Measurements from ENCODE around the gene RAB24. TPM values are rescaled to one million over a fixed set of nuclear protein-coding genes. Genes with fewer than 3 reads are reported as not detected.
"Not testable (repeated sequence)": the region's sequence is repeated elsewhere in the genome, so short reads cannot be mapped to it uniquely, and the experiment has no call there.

Gene RAB24
- total RNA-seq, 1 experiment from 2014 or later = 37.2 TPM

GRCh38 chr5:177261510-177261909, 42.0 kb downstream of the RAB24 start:
- BruUV-seq (replicated peaks) = no TSS peak
- ChIA-PET CTCF (no interaction called here), POLR2A (interaction anchor here (0.6 kb wide), 1 partner anchor 31 kb away, joined by 6 read pairs; no protein-coding TSS in a partner anchor)
- ATAC-seq (no peak), DNase-seq (ENCODE audit: low read depth, low spot score) (no peak)
- Histone ChIP-seq H3K4me3 (ENCODE audit: low read depth in 2 of 2, low read length in 2 of 2) (no peak overlapping the region), H3K4me1 (ENCODE audit: control insufficient read depth, insufficient read depth, low read length) (no peaks in the 10 kb centered on the region), H3K9me3 (ENCODE audit: control insufficient read depth, insufficient read depth, low read depth, low read length) (no peaks in the 10 kb centered on the region), H3K27me3 (ENCODE audit: control insufficient read depth, insufficient read depth, low read length) (no peaks in the 10 kb centered on the region), H3K27ac (ENCODE audit: low read length) (no peak overlapping the region), H3K36me3 (ENCODE audit: control insufficient read depth, insufficient read depth, low read length) (peaks cover 6% of the 10 kb centered on the region)
- TF ChIP-seq CTCF (IDR thresholded peaks at IDR 0.05) (no peak), POLR2AphosphoS5 (IDR thresholded peaks at IDR 0.05; ENCODE audit: low read depth, low read length) (no peak), SIN3A (IDR thresholded peaks at IDR 0.05; ENCODE audit: borderline replicate concordance, insufficient read depth, low read depth, low read length) (no peak), REST (IDR thresholded peaks at IDR 0.05; ENCODE audit: insufficient read depth in 1 of 2, low read depth in 2 of 2, low read length in 1 of 2) (no peak), TCF7L2 (IDR thresholded peaks at IDR 0.05; ENCODE audit: low read depth, low read length) (no peak)
- intact Hi-C loops (cut with micrococcal nuclease; ENCODE audit: unreplicated experiment) = no loop called here
- in situ Hi-C loops (cut with HindIII; ENCODE audit: low pct_unique_long_range_greater_than_20kb, low sequenced_read_pairs) = no loop called here

- ChIA-PET POLR2A (interaction anchor here (0.6 kb wide), 1 partner anchor 30 kb away, joined by 6 read pairs; no protein-coding TSS in a partner anchor), CTCF (no interaction called here)
- H3K27ac ChIP-seq (ENCODE audit: low read length) = no peak overlapping the region
- in situ Hi-C loops (cut with HindIII; ENCODE audit: low pct_unique_long_range_greater_than_20kb, low sequenced_read_pairs) (no loop called here), intact Hi-C loops (cut with micrococcal nuclease; ENCODE audit: unreplicated experiment) (no loop called here)
- H3K4me1 ChIP-seq (ENCODE audit: control insufficient read depth, insufficient read depth, low read length) = no peaks in the 10 kb centered on the region
- H3K9me3 ChIP-seq (ENCODE audit: control insufficient read depth, insufficient read depth, low read depth, low read length) = no peaks in the 10 kb centered on the region
- BruUV-seq (replicated peaks) = no TSS peak
- ATAC-seq (no peak), DNase-seq (ENCODE audit: low read depth, low spot score) (no peak)
- H3K27me3 ChIP-seq (ENCODE audit: control insufficient read depth, insufficient read depth, low read length) = no peaks in the 10 kb centered on the region
- H3K4me3 ChIP-seq (ENCODE audit: low read depth in 2 of 2, low read length in 2 of 2) = no peak overlapping the region
- TF ChIP-seq SIN3A (IDR thresholded peaks at IDR 0.05; ENCODE audit: borderline replicate concordance, insufficient read depth, low read depth, low read length) = no peak
- TF ChIP-seq REST (IDR thresholded peaks at IDR 0.05; ENCODE audit: insufficient read depth in 1 of 2, low read depth in 2 of 2, low read length in 1 of 2) = no peak
- no peak for TF ChIP-seq CTCF (IDR thresholded peaks at IDR 0.05)
- TF ChIP-seq POLR2AphosphoS5 (IDR thresholded peaks at IDR 0.05; ENCODE audit: low read depth, low read length) = no peak
- no peak for TF ChIP-seq TCF7L2 (IDR thresholded peaks at IDR 0.05; ENCODE audit: low read depth, low read length)
- peaks cover 6% of the 10 kb centered on the region for H3K36me3 ChIP-seq (ENCODE audit: control insufficient read depth, insufficient read depth, low read length)
Measured at GRCh38 chr5:177260961-177261360, 42.6 kb downstream of the RAB24 start.

DNA sequence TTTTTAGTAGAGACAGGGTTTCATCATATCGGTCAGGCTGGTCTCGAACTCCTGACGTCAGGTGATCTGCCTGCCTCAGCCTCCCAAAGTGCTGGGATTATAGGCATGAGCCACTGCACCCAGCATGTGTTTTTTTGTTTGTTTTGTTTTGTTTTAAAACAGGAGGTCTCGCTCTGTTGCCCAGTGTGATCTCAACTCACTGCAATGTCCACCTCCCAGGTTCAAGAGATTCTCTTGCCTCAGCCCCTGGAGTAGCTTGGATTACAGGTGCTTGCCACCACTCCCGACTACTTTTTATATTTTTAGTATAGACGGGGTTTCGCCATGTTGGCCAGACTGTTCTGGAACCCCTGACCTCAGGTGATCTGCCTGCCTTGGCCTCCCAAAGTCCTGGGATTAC, 44.8 kb downstream of the RAB24 start:
- H3K27ac ChIP-seq (ENCODE audit: low read length); in situ Hi-C loops (cut with HindIII; ENCODE audit: low pct_unique_long_range_greater_than_20kb, low sequenced_read_pairs); H3K36me3 ChIP-seq (ENCODE audit: control insufficient read depth, insufficient read depth, low read length); intact Hi-C loops (cut with micrococcal nuclease; ENCODE audit: unreplicated experiment); H3K27me3 ChIP-seq (ENCODE audit: control insufficient read depth, insufficient read depth, low read length); POLR2A ChIA-PET; ATAC-seq; H3K4me1 ChIP-seq (ENCODE audit: control insufficient read depth, insufficient read depth, low read length); H3K4me3 ChIP-seq (ENCODE audit: low read depth in 2 of 2, low read length in 2 of 2); H3K9me3 ChIP-seq (ENCODE audit: control insufficient read depth, insufficient read depth, low read depth, low read length); CTCF ChIA-PET; BruUV-seq (replicated peaks); DNase-seq (ENCODE audit: low read depth, low spot score): not testable (repeated sequence)

Data from Panc1 (cell line).